Muscle layer of duodenum (tissue), 2 donors: ENCODE results near the gene HIGD1C.
A peak's percentile ranks its signal among the peaks of the same experiment; 100 is the strongest.
"Not testable (repeated sequence)": the region's sequence is repeated elsewhere in the genome, so short reads cannot be mapped to it uniquely, and the experiment has no call there.

Source experiments
- H3K27ac ChIP-seq: one replicate; pipeline ENCODE4 v1.7.0; 2013; ENCODE audit warnings: mild to moderate bottlenecking, low read length
- H3K27me3 ChIP-seq: one replicate; pipeline ENCODE4 v1.7.0; 2013; ENCODE audit warnings: low read depth, mild to moderate bottlenecking, control low read depth, low read length
- H3K36me3 ChIP-seq, 2 donors: one replicate each; pipeline ENCODE4 v1.7.0; 2013; ENCODE audit warnings: low read length in 2 of 2, control low read depth in 1 of 2, mild to moderate bottlenecking in 1 of 2; ENCODE audit not compliant: insufficient read depth in 2 of 2, control insufficient read depth in 1 of 2
- H3K4me1 ChIP-seq, 2 donors: one replicate each; pipeline ENCODE4 v1.7.0; 2013; ENCODE audit warnings: low read length in 2 of 2, mild to moderate bottlenecking in 2 of 2, control low read depth in 1 of 2, moderate library complexity in 1 of 2; ENCODE audit not compliant: insufficient read depth in 2 of 2, control insufficient read depth in 1 of 2
- H3K4me3 ChIP-seq, 2 donors: one replicate each; pipeline ENCODE4 v1.7.0; 2013; ENCODE audit warnings: low read length in 2 of 2, low read depth in 1 of 2, mild to moderate bottlenecking in 1 of 2
- H3K9me3 ChIP-seq, 2 donors: one replicate each; pipeline ENCODE4 v1.7.0; 2013; ENCODE audit warnings: low read length in 2 of 2, control low read depth in 1 of 2, mild to moderate bottlenecking in 1 of 2; ENCODE audit not compliant: control insufficient read depth in 1 of 2
- donor health status: healthy.

Gene HIGD1C

GRCh38 chr12:51004504-51004903 lies 52.2 kb downstream of the HIGD1C start:
- Histone ChIP-seq H3K9me3 (no peaks in the 10 kb centered on the region), H3K36me3 (peaks cover 23 to 34% of the 10 kb centered on the region in 2 donors), H3K4me1 (no peaks in the 10 kb centered on the region), H3K4me3 (no peak overlapping the region), H3K27ac (no peak overlapping the region), H3K27me3 (no peaks in the 10 kb centered on the region)

GRCh38 chr12:51005030-51005429 lies 52.7 kb downstream of the HIGD1C start:
- Histone ChIP-seq H3K36me3 (peaks cover 21 to 34% of the 10 kb centered on the region in 2 donors), H3K4me1 (no peaks in the 10 kb centered on the region), H3K27ac (no peak overlapping the region), H3K27me3 (no peaks in the 10 kb centered on the region), H3K4me3 (no peak overlapping the region), H3K9me3 (no peaks in the 10 kb centered on the region)

- H3K9me3 ChIP-seq, result no peaks in the 10 kb centered on the region
- H3K27me3 ChIP-seq, result no peaks in the 10 kb centered on the region
- H3K27ac ChIP-seq, result peak overlapping the region; percentile 19
- H3K36me3 ChIP-seq, result peaks cover 15 to 34% of the 10 kb centered on the region in 2 donors
- no peak overlapping the region for H3K4me3 ChIP-seq
- H3K4me1 ChIP-seq, result no peaks in the 10 kb centered on the region
Measured at GRCh38 chr12:51005671-51006070, 53.3 kb downstream of the HIGD1C start.

- Histone ChIP-seq H3K27ac (peak overlapping the region; percentile 33), H3K36me3 (peaks cover 15 to 25% of the 10 kb centered on the region in 2 donors)
Measured at GRCh38 chr12:51008329-51009055, 56.1 kb downstream of the HIGD1C start.

GRCh38 chr12:51009056-51009440 lies 56.7 kb downstream of the HIGD1C start:
- Histone ChIP-seq H3K27me3 (no peaks in the 10 kb centered on the region), H3K36me3 (peaks cover 15 to 25% of the 10 kb centered on the region in 2 donors), H3K27ac (peak overlapping the region; percentile 33), H3K4me1 (peaks cover 0 to 5% of the 10 kb centered on the region in 2 donors), H3K4me3 (peak overlapping the region in 1 of 2 donors; percentile 21), H3K9me3 (no peaks in the 10 kb centered on the region)

More at GRCh38 chr12:51008329-51009055, 56.1 kb downstream of the HIGD1C start:
- no peaks in the 10 kb centered on the region for H3K27me3 ChIP-seq
- H3K4me1 ChIP-seq, result peaks cover 0 to 5% of the 10 kb centered on the region in 2 donors
- H3K9me3 ChIP-seq, result no peaks in the 10 kb centered on the region
- H3K4me3 ChIP-seq, result peak overlapping the region in 1 of 2 donors; percentile 21

- Histone ChIP-seq H3K4me3 (no peak overlapping the region), H3K4me1 (peaks cover 0 to 5% of the 10 kb centered on the region in 2 donors), H3K27ac (no peak overlapping the region), H3K27me3 (no peaks in the 10 kb centered on the region), H3K9me3 (no peaks in the 10 kb centered on the region), H3K36me3 (peaks cover 0 to 4% of the 10 kb centered on the region in 2 donors)
Measured at GRCh38 chr12:51011955-51012354, 59.6 kb downstream of the HIGD1C start.

GRCh38 chr12:51012570-51013236 lies 60.4 kb downstream of the HIGD1C start:
- Histone ChIP-seq H3K27ac (no peak overlapping the region), H3K27me3 (no peaks in the 10 kb centered on the region), H3K9me3 (no peaks in the 10 kb centered on the region), H3K36me3 (peaks cover 0 to 4% of the 10 kb centered on the region in 2 donors), H3K4me1 (peaks cover 0 to 5% of the 10 kb centered on the region in 2 donors), H3K4me3 (no peak overlapping the region)

- H3K27me3 ChIP-seq, result no peaks in the 10 kb centered on the region
- no peak overlapping the region for H3K4me3 ChIP-seq
- H3K4me1 ChIP-seq, result peaks cover 0 to 5% of the 10 kb centered on the region in 2 donors
- peaks cover 0 to 4% of the 10 kb centered on the region in 2 donors for H3K36me3 ChIP-seq
- no peak overlapping the region for H3K27ac ChIP-seq
- H3K9me3 ChIP-seq, result no peaks in the 10 kb centered on the region
Measured at GRCh38 chr12:51013441-51013840, 61.1 kb downstream of the HIGD1C start.

GRCh38 chr12:51014467-51014866 lies 62.1 kb downstream of the HIGD1C start:
- not testable (repeated sequence) for H3K4me1 ChIP-seq, H3K4me3 ChIP-seq, H3K27me3 ChIP-seq, H3K36me3 ChIP-seq, H3K27ac ChIP-seq, H3K9me3 ChIP-seq

GRCh38 chr12:51017452-51017851 lies 65.1 kb downstream of the HIGD1C start:
- no peaks in the 10 kb centered on the region for H3K27me3 ChIP-seq
- peaks cover 0 to 8% of the 10 kb centered on the region in 2 donors for H3K4me1 ChIP-seq
- H3K27ac ChIP-seq, result no peak overlapping the region
- no peaks in the 10 kb centered on the region for H3K36me3 ChIP-seq
- no peaks in the 10 kb centered on the region for H3K9me3 ChIP-seq
- H3K4me3 ChIP-seq, result no peak overlapping the region

- Histone ChIP-seq H3K4me1 (peaks cover 3 to 5% of the 10 kb centered on the region in 2 donors), H3K27me3 (no peaks in the 10 kb centered on the region), H3K27ac (no peak overlapping the region), H3K4me3 (no peak overlapping the region), H3K9me3 (no peaks in the 10 kb centered on the region), H3K36me3 (no peaks in the 10 kb centered on the region)
Measured at GRCh38 chr12:51018956-51019355, 66.6 kb downstream of the HIGD1C start.
